ENCODE data around the gene PXT1. TPM values are rescaled to one million over a fixed set of nuclear protein-coding genes. Genes with fewer than 3 reads are reported as not detected.

PXT1 gene
- total RNA-seq, 2 donors from 2014 or later, result not detected

DNA sequence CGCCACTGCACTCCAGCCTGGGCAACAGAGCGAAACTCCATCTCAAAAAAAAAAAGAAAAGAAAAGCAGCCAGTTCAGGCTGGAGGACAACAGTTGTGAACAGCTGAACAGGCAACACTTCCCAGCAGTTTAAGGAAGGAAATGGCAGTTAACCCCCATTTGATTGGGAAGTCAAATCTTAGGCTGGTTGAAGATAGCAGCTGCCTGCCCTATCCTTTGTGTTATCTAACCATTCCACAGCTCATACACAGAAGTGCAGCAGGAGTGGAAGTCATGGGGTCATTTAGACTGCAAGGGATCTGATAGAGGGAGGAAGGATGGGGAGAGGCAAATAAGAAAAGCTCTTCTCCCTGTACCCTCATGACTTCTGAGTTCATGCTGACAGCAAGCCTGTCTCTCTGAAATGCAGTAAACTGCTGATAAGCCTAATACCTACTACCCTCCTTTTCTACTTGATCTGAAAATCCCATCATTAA, 35.4 kb upstream of the PXT1 start:
- no peak overlapping the region for H3K27ac ChIP-seq
- no peaks in the 10 kb centered on the region for H3K9me3 ChIP-seq
- H3K36me3 ChIP-seq (replicated peaks in 1 of 2; ENCODE audit: insufficient read depth in 1 of 2, low read depth in 2 of 2), result peaks cover 6 to 9% of the 10 kb centered on the region in 2 donors
- 89 to 98% methylated on average over 2 of the region's 2 CpGs for WGBS, 2 donors
- intact Hi-C loops (cut with DNase I), result no loop called here
- H3K4me3 ChIP-seq, result no peak overlapping the region
- no peaks in the 10 kb centered on the region for H3K4me1 ChIP-seq
- DNase-seq, result no peak
- no peak for ATAC-seq
- no peaks in the 10 kb centered on the region for H3K27me3 ChIP-seq
- TF ChIP-seq, protein P1, sequence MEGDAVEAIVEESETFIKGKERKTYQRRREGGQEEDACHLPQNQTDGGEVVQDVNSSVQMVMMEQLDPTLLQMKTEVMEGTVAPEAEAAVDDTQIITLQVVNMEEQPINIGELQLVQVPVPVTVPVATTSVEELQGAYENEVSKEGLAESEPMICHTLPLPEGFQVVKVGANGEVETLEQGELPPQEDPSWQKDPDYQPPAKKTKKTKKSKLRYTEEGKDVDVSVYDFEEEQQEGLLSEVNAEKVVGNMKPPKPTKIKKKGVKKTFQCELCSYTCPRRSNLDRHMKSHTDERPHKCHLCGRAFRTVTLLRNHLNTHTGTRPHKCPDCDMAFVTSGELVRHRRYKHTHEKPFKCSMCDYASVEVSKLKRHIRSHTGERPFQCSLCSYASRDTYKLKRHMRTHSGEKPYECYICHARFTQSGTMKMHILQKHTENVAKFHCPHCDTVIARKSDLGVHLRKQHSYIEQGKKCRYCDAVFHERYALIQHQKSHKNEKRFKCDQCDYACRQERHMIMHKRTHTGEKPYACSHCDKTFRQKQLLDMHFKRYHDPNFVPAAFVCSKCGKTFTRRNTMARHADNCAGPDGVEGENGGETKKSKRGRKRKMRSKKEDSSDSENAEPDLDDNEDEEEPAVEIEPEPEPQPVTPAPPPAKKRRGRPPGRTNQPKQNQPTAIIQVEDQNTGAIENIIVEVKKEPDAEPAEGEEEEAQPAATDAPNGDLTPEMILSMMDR (IDR thresholded peaks at IDR 0.05), result no peak
- TF ChIP-seq POLR2A (IDR thresholded peaks at IDR 0.05), result no peak

DNA sequence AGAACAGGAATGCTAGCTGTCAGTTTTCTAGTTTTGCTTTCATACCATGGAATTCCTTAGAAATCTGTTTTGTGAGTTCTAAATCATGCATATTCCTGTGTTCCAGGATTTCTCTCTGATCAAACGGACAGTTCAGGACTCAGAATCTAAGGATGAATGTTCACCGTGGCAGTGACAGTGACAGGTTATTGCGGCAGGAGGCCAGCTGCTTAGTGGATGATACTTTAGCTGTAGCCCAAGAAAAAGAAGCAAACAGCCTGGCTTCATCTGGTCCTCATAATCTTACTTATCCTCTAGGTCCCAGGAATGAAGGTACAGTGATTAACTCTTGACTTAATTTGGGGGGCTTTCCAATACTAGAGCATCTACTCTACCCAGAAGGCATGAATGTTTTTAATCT, 27.3 kb upstream of the PXT1 start:
- DNase-seq (no peak), ATAC-seq (no peak)
- intact Hi-C loops (cut with DNase I), result no loop called here

DNA sequence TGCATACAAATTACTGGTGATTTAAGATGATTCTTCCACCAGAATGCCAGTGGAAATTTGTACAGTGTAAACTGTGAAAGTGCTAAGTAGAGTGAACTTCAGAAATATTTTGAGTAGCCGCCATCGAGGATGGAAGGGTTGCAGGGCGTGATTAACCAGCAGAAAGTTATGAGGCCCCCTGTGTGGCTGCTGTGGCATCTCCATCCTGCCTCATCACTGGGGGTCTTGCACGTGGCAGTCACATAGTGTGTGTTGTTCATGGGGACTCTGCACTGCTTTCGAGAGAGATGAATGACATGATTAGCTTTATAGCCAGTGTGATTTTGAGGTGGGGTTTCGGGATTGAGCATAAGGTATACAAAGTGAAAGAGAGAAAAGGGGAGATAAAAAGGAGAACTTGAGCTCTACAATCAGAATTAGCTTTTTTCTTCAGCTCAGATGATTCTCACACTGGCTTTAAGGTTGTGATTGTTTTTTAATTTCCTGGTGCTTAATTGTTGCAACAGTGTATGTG, 26.6 kb upstream of the PXT1 start:
- no peak overlapping the region for H3K27ac ChIP-seq
- H3K36me3 ChIP-seq (replicated peaks in 1 of 2; ENCODE audit: insufficient read depth in 1 of 2, low read depth in 2 of 2), result peaks cover 0 to 2% of the 10 kb centered on the region in 2 donors
- ATAC-seq (no peak), DNase-seq (no peak)
- peaks cover 0 to 3% (median 0%) of the 10 kb centered on the region in 3 donors for H3K9me3 ChIP-seq
- no peaks in the 10 kb centered on the region for H3K4me1 ChIP-seq
- 87 to 92% methylated on average over 6 of the region's 6 CpGs for WGBS, 2 donors
- TF ChIP-seq, protein P1 (IDR thresholded peaks at IDR 0.05), result no peak
- no peak for TF ChIP-seq POLR2A (IDR thresholded peaks at IDR 0.05)
- H3K27me3 ChIP-seq, result no peaks in the 10 kb centered on the region
- no peak overlapping the region for H3K4me3 ChIP-seq
- intact Hi-C loops (cut with DNase I), result no loop called here

More for the DNA sequence above, 27.3 kb upstream of the PXT1 start:
- no peak overlapping the region for H3K4me3 ChIP-seq
- no peak overlapping the region for H3K27ac ChIP-seq
- WGBS, 2 donors, result 89 to 92% methylated on average over 3 of the region's 3 CpGs
- no peaks in the 10 kb centered on the region for H3K27me3 ChIP-seq
- TF ChIP-seq, protein P1 (IDR thresholded peaks at IDR 0.05), result no peak
- no peak for TF ChIP-seq POLR2A (IDR thresholded peaks at IDR 0.05)
- H3K9me3 ChIP-seq, result peaks cover 0 to 3% (median 0%) of the 10 kb centered on the region in 3 donors
- H3K36me3 ChIP-seq (replicated peaks in 1 of 2; ENCODE audit: insufficient read depth in 1 of 2, low read depth in 2 of 2), result peaks cover 0 to 4% of the 10 kb centered on the region in 2 donors
- no peaks in the 10 kb centered on the region for H3K4me1 ChIP-seq

DNA sequence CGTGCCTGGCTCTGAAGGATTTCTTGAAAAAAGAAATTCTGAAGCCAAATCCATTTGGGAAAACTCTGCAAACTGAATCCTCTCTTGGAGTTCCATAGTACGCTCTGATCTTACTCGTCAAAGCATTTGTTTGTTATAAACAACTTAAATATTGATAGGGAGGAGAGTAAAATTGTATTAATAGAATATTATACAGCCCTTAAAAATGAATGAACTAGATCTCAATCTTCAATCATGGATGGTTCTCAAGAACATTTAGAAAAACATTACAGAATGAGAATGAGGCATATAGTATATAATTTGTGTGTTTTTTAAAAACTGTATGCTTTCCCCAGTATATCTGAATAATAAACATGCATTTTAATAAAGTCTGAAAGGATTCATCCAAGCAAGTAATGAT, 25.0 kb upstream of the PXT1 start:
- Histone ChIP-seq H3K27me3 (no peaks in the 10 kb centered on the region), H3K9me3 (peaks cover 0 to 3% (median 0%) of the 10 kb centered on the region in 3 donors), H3K36me3 (replicated peaks in 1 of 2; ENCODE audit: insufficient read depth in 1 of 2, low read depth in 2 of 2) (peaks cover 0 to 2% of the 10 kb centered on the region in 2 donors), H3K27ac (no peak overlapping the region), H3K4me1 (no peaks in the 10 kb centered on the region), H3K4me3 (no peak overlapping the region)
- TF ChIP-seq POLR2A (IDR thresholded peaks at IDR 0.05), result no peak
- TF ChIP-seq, protein P1 (IDR thresholded peaks at IDR 0.05), result no peak
- ATAC-seq, result no peak
- no peak for DNase-seq
- 94 to 97% methylated on average over 3 of the region's 3 CpGs for WGBS, 2 donors
- intact Hi-C loops (cut with DNase I), result no loop called here

DNA sequence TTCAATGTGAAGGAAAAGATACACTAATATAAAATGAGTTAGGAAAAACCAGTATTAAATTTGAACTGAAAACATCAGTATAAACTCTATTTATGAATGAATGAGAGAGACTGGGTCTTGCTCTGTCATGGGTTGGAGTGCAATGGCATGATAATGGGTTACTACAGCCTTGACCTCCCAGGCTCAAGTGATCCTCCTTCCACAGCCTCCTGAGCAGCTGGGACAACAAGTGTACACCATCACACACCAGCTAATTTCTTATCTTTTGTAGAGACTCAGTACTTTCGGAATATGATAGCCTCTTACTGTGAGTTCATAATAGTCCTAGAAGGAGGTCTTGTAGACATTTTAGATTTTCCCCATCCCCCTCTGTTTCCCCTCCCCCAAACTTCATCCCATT, 21.6 kb upstream of the PXT1 start:
- Histone ChIP-seq H3K4me3 (no peak overlapping the region), H3K27me3 (no peaks in the 10 kb centered on the region), H3K36me3 (replicated peaks in 1 of 2; ENCODE audit: insufficient read depth in 1 of 2, low read depth in 2 of 2) (no peaks in the 10 kb centered on the region), H3K27ac (no peak overlapping the region), H3K9me3 (peaks cover 0 to 3% (median 0%) of the 10 kb centered on the region in 3 donors), H3K4me1 (peaks cover 4% of the 10 kb centered on the region)
- intact Hi-C loops (cut with DNase I), result no loop called here
- WGBS, 2 donors, result 64 to 78% methylated on average over 1 of the region's 1 CpG
- ATAC-seq (no peak), DNase-seq (no peak)
- TF ChIP-seq POLR2A (IDR thresholded peaks at IDR 0.05), result no peak
- TF ChIP-seq, protein P1 (IDR thresholded peaks at IDR 0.05), result no peak

All from body of pancreas (tissue), 4 donors.